SK-N-SH (cell line): ENCODE data around the gene SMPD3.

Experiments
- CTCF ChIP-seq: fragments of 200-600 bp; sonication (generic); IDR thresholded peaks from 2 replicates; pipeline ENCODE4 v1.6.1; 2017; ENCODE audit warnings: antibody characterized with exemption, mild to moderate bottlenecking, moderate library complexity
- ELF1 ChIP-seq: IDR thresholded peaks from 2 replicates; pipeline ENCODE4 v1.4.0; 2012
- EP300 ChIP-seq, 2 experiments: IDR thresholded peaks; 2 replicates each; pipeline versions ENCODE4 v1.4.0 to v1.6.1; 2012; ENCODE audit warnings: borderline replicate concordance in 1 of 2, low read depth in 1 of 2, low read length in 1 of 2
- FOXM1 ChIP-seq: IDR thresholded peaks from 2 replicates; pipeline ENCODE4 v1.4.0; 2012; ENCODE audit warnings: low read depth, mild to moderate bottlenecking
- MAX ChIP-seq: IDR thresholded peaks from 2 replicates; pipeline ENCODE4 v1.4.0; 2012; ENCODE audit warnings: low read depth
- NRF1 ChIP-seq: IDR thresholded peaks from 2 replicates; pipeline ENCODE4 v1.6.1; 2012; ENCODE audit warnings: low read depth, mild to moderate bottlenecking, low read length
- POLR2AphosphoS5 ChIP-seq: IDR thresholded peaks from 2 replicates; pipeline ENCODE4 v1.6.1; 2012; ENCODE audit warnings: low read depth, low read length
- RAD21 ChIP-seq: IDR thresholded peaks from 2 replicates; pipeline ENCODE4 v1.6.1; 2012; ENCODE audit warnings: mild to moderate bottlenecking, low read length
- RFX5 ChIP-seq: IDR thresholded peaks from 2 replicates; pipeline ENCODE4 v1.6.1; 2012; ENCODE audit warnings: mild to moderate bottlenecking, improper control_type of control experiment, low read length
- SMC3 ChIP-seq: IDR thresholded peaks from 2 replicates; pipeline ENCODE4 v1.6.1; 2012; ENCODE audit warnings: low read depth, low read length, improper control_type of control experiment
- TAF1 ChIP-seq: IDR thresholded peaks from 2 replicates; pipeline ENCODE4 v1.6.1; 2012; ENCODE audit warnings: low read depth, mild to moderate bottlenecking, low read length, moderate library complexity, borderline replicate concordance
- YY1 ChIP-seq: IDR thresholded peaks from 2 replicates; pipeline ENCODE4 v1.4.0; 2012; ENCODE audit warnings: low read depth, mild to moderate bottlenecking
- ZBTB33 ChIP-seq: IDR thresholded peaks from 2 replicates; pipeline ENCODE4 v1.4.0; 2012; ENCODE audit warnings: low read depth, borderline replicate concordance

- TF ChIP-seq POLR2AphosphoS5, result no peak
- TF ChIP-seq CTCF, result no peak
- TF ChIP-seq RAD21, result no peak
- TF ChIP-seq EP300 (IDR thresholded peaks at IDR 0.05; ENCODE audit: borderline replicate concordance in 1 of 2, low read depth in 1 of 2, low read length in 1 of 2), result no peak
- no peak for TF ChIP-seq ZBTB33
- no peak for TF ChIP-seq SMC3
- TF ChIP-seq YY1, result no peak
- no peak for TF ChIP-seq MAX
- no peak for TF ChIP-seq RFX5
- TF ChIP-seq NRF1, result no peak
- TF ChIP-seq FOXM1, result no peak
- no peak for TF ChIP-seq TAF1
- TF ChIP-seq ELF1, result no peak
These were observed 101.3 kb downstream of the SMPD3 start for GRCh38 chr16:68346892-68347480.
